ENCODE measurements around the gene OR5M10. TPM values are rescaled to one million over a fixed set of nuclear protein-coding genes. Genes with fewer than 3 reads are reported as not detected.

Gene OR5M10
- total RNA-seq, 3 donors from 2014 or later = not detected

Other genes with a start within 250 kb of the OR5M10 start
- gene OR8K1, start 231.7 kb downstream of the OR5M10 start, total RNA-seq = not detected
- not detected for gene OR8J1, start 223.4 kb downstream of the OR5M10 start, total RNA-seq
- gene OR8U1, start 202.1 kb downstream of the OR5M10 start, total RNA-seq = not detected
- not detected for gene OR5AL1, start 165.0 kb downstream of the OR5M10 start, total RNA-seq
- not detected for gene OR5M3, start 104.4 kb downstream of the OR5M10 start, total RNA-seq
- gene OR5M8, start 86.4 kb downstream of the OR5M10 start, total RNA-seq = not detected
- not detected for gene OR5M11, start 34.5 kb downstream of the OR5M10 start, total RNA-seq
- gene OR5M1, start 37.2 kb upstream of the OR5M10 start, total RNA-seq = not detected
- not detected for gene OR5AP2, start 64.7 kb upstream of the OR5M10 start, total RNA-seq
- gene OR5AR1, start 86.0 kb upstream of the OR5M10 start, total RNA-seq = not detected
- not detected for gene OR9G1, start 121.4 kb upstream of the OR5M10 start, total RNA-seq
- not detected for gene OR9G4, start 171.0 kb upstream of the OR5M10 start, total RNA-seq